H9 (cell line): Measurements from ENCODE around the gene MUC4. TPM values are rescaled to one million over a fixed set of nuclear protein-coding genes. Genes with fewer than 3 reads are reported as not detected.

ENCODE experiments used
- DNase-seq: peaks from one replicate; pipeline ENCODE4 v3.0.0-alpha.2; 2017
- H2AFZ ChIP-seq: one replicate; pipeline ENCODE4 v1.6.1; 2013; ENCODE audit warnings: mild to moderate bottlenecking, low read length, control low read depth, moderate library complexity
- H2AK5ac ChIP-seq: 2 replicates; pipeline ENCODE4 v1.6.1; 2013; ENCODE audit warnings: low read length, control low read depth, mixed read lengths; ENCODE audit not compliant: insufficient read length
- H2BK120ac ChIP-seq: one replicate; pipeline ENCODE4 v1.6.1; 2013; ENCODE audit warnings: low read depth, mild to moderate bottlenecking, low read length, control low read depth, inconsistent platforms; ENCODE audit not compliant: poor library complexity, severe bottlenecking
- H2BK12ac ChIP-seq: 2 replicates; pipeline ENCODE4 v1.6.1; 2013; ENCODE audit warnings: low read length, control low read depth, mixed read lengths, low read depth; ENCODE audit not compliant: insufficient read length
- H2BK15ac ChIP-seq: 2 replicates; pipeline ENCODE4 v1.6.1; 2013; ENCODE audit warnings: low read depth, low read length, control low read depth
- H2BK20ac ChIP-seq: one replicate; pipeline ENCODE4 v1.6.1; 2013; ENCODE audit warnings: low read depth, mild to moderate bottlenecking, low read length, control low read depth, inconsistent platforms; ENCODE audit not compliant: poor library complexity, severe bottlenecking
- H2BK5ac ChIP-seq: 2 replicates; pipeline ENCODE4 v1.6.1; 2013; ENCODE audit warnings: low read length, control low read depth, mixed read lengths; ENCODE audit not compliant: insufficient read length
- H3K14ac ChIP-seq: 2 replicates; pipeline ENCODE4 v1.6.1; 2013; ENCODE audit warnings: low read length, control low read depth; ENCODE audit not compliant: insufficient read depth
- H3K18ac ChIP-seq: 2 replicates; pipeline ENCODE4 v1.6.1; 2013; ENCODE audit warnings: low read depth, mild to moderate bottlenecking, mixed read lengths, low read length, control low read depth; ENCODE audit not compliant: insufficient read length
- H3K23ac ChIP-seq: 2 replicates; pipeline ENCODE4 v1.6.1; 2013; ENCODE audit warnings: low read length, control low read depth, mixed read lengths, low read depth; ENCODE audit not compliant: insufficient read length
- H3K23me2 ChIP-seq: 2 replicates; pipeline ENCODE4 v1.6.1; 2013; ENCODE audit warnings: low read depth, mild to moderate bottlenecking, mixed read lengths, low read length, control low read depth; ENCODE audit not compliant: insufficient read length, poor library complexity, severe bottlenecking
- H3K27ac ChIP-seq: 2 replicates; pipeline ENCODE4 v1.5.1; 2013; ENCODE audit warnings: low read length, control low read depth, mixed read lengths, low read depth; ENCODE audit not compliant: insufficient read length
- H3K27me3 ChIP-seq: 2 replicates; pipeline ENCODE4 v1.6.1; 2013; ENCODE audit warnings: low read length, control low read depth, inconsistent platforms; ENCODE audit not compliant: insufficient read depth
- H3K4ac ChIP-seq: 2 replicates; pipeline ENCODE4 v1.6.1; 2013; ENCODE audit warnings: low read depth, mild to moderate bottlenecking, control low read depth, inconsistent platforms, low read length, moderate library complexity
- H3K4me1 ChIP-seq: 2 replicates; pipeline ENCODE4 v1.6.1; 2013; ENCODE audit warnings: low read length, control low read depth, inconsistent platforms; ENCODE audit not compliant: insufficient read depth
- H3K4me2 ChIP-seq: 2 replicates; pipeline ENCODE4 v1.6.1; 2013; ENCODE audit warnings: low read length, control low read depth, mixed read lengths; ENCODE audit not compliant: insufficient read length, insufficient read depth
- H3K56ac ChIP-seq: 2 replicates; pipeline ENCODE4 v1.6.1; 2013; ENCODE audit warnings: low read depth, mild to moderate bottlenecking, mixed read lengths, low read length, control low read depth; ENCODE audit not compliant: insufficient read length
- H3K79me1 ChIP-seq: 2 replicates; pipeline ENCODE4 v1.6.1; 2013; ENCODE audit warnings: low read depth, mild to moderate bottlenecking, moderate library complexity, low read length, control low read depth, inconsistent platforms; ENCODE audit not compliant: insufficient read depth, poor library complexity, severe bottlenecking
- H3K79me2 ChIP-seq: 2 replicates; pipeline ENCODE4 v1.6.1; 2013; ENCODE audit warnings: low read length, control low read depth, inconsistent platforms; ENCODE audit not compliant: insufficient read depth
- H3K9ac ChIP-seq: 2 replicates; pipeline ENCODE4 v1.6.1; 2013; ENCODE audit warnings: low read length, control low read depth, mixed read lengths; ENCODE audit not compliant: insufficient read length; ENCODE audit errors: extremely low read depth
- H3K9me3 ChIP-seq: one replicate; pipeline ENCODE4 v1.6.1; 2013; ENCODE audit warnings: low read depth, low read length, inconsistent platforms; ENCODE audit not compliant: control insufficient read depth
- H3T11ph ChIP-seq: one replicate; pipeline ENCODE4 v1.6.1; 2013; ENCODE audit warnings: mild to moderate bottlenecking, low read length, control low read depth, inconsistent platforms
- H4K20me1 ChIP-seq: one replicate; pipeline ENCODE4 v1.6.1; 2013; ENCODE audit not compliant: control insufficient read depth, insufficient read length, insufficient read depth
- H4K5ac ChIP-seq: 2 replicates; pipeline ENCODE4 v1.6.1; 2013; ENCODE audit warnings: low read depth, mild to moderate bottlenecking, mixed read lengths, low read length, control low read depth; ENCODE audit not compliant: insufficient read length
- H4K8ac ChIP-seq: replicated peaks from 2 replicates; pipeline ENCODE4 v1.6.1; 2013; ENCODE audit warnings: low read length, control low read depth, mixed read lengths, low read depth; ENCODE audit not compliant: insufficient read length
- H4K91ac ChIP-seq: 2 replicates; pipeline ENCODE4 v1.6.1; 2013; ENCODE audit warnings: low read depth, mild to moderate bottlenecking, moderate library complexity, mixed read lengths, low read length, control low read depth; ENCODE audit not compliant: insufficient read length
- H3K27ac Mint-ChIP-seq, 3 experiments: 2 replicates in 2 of 3; 3 replicates in 1 of 3; pipeline ENCODE4 v1.8.0; 2020 to 2021; ENCODE audit warnings: mixed read lengths in 3 of 3, mild to moderate bottlenecking in 1 of 3, moderate library complexity in 1 of 3
- H3K27me3 Mint-ChIP-seq: 2 replicates; pipeline ENCODE4 v1.8.0; 2021; ENCODE audit warnings: low read depth, mild to moderate bottlenecking, moderate library complexity, mixed read lengths
- H3K36me3 Mint-ChIP-seq, 3 experiments: 2 replicates in 2 of 3; 3 replicates in 1 of 3; pipeline ENCODE4 v1.8.0; 2020 to 2021; ENCODE audit warnings: low read depth in 3 of 3, mixed read lengths in 3 of 3; ENCODE audit not compliant: insufficient read depth in 1 of 3
- H3K4me1 Mint-ChIP-seq, 2 experiments: 2 replicates each; pipeline ENCODE4 v1.8.0; 2020; ENCODE audit warnings: mixed read lengths in 2 of 2
- H3K4me3 Mint-ChIP-seq, 2 experiments: 2 replicates in 1 of 2; 3 replicates in 1 of 2; pipeline ENCODE4 v1.8.0; 2020 to 2021; ENCODE audit warnings: mild to moderate bottlenecking in 2 of 2, mixed read lengths in 2 of 2, moderate library complexity in 1 of 2
- H3K9me3 Mint-ChIP-seq, 2 experiments: 2 replicates in 1 of 2; 3 replicates in 1 of 2; pipeline ENCODE4 v1.8.0; 2020; ENCODE audit warnings: mild to moderate bottlenecking in 2 of 2, mixed read lengths in 2 of 2, moderate library complexity in 1 of 2
- CTCF ChIP-seq: fragments of 200-600 bp; sonication (generic); conservative IDR thresholded peaks from 3 replicates; pipeline ENCODE4 v1.8.0; 2021; ENCODE audit warnings: antibody characterized with exemption, mild to moderate bottlenecking
- WGBS: extraction: QIAGEN DNeasy Blood & Tissue Kit; methylation state at CpG from one replicate; pipeline ENCODE4 v1.1.7; 2013; ENCODE audit warnings: missing lambda C conversion rate, low lambda C conversion rate, mixed read lengths; ENCODE audit not compliant: insufficient read length; ENCODE audit errors: extremely low coverage; 5-methylcytosine and 5-hydroxymethylcytosine counted together
- total RNA-seq: library from RNA; stranded (reverse); gene quantifications from 2 replicates; pipeline ENCODE4 v1.2.1, GENCODE V29; 2021

Gene MUC4
- total RNA-seq, 1 experiment from 2014 or later = 1.2 TPM

- Histone ChIP-seq H2AFZ (no peak overlapping the region), H4K20me1 (no peaks in the 10 kb centered on the region), H3K79me2 (0 out of 2 replicates have a peak, but pooled peaks cover 2% of the 10 kb centered on the region), H2BK12ac (no peak overlapping the region), H3K23me2 (no peaks in the 10 kb centered on the region), H4K8ac (no peak overlapping the region), H3K4me1 (no peaks in the 10 kb centered on the region), H3K56ac (no peak overlapping the region), H3K18ac (no peak overlapping the region), H3K9ac (no peak overlapping the region), H3T11ph (no peak overlapping the region), H2BK5ac (no peak overlapping the region), H2BK20ac (no peak overlapping the region), H3K14ac (no peak overlapping the region), H2BK15ac (no peak overlapping the region), H2BK120ac (no peak overlapping the region), H4K91ac (no peak overlapping the region), H2AK5ac (no peak overlapping the region), H3K4me2 (no peak overlapping the region), H3K4ac (no peak overlapping the region), H3K23ac (no peak overlapping the region), H3K27me3 (no peaks in the 10 kb centered on the region), H3K9me3 (no peaks in the 10 kb centered on the region), H3K79me1 (no peaks in the 10 kb centered on the region), H4K5ac (no peak overlapping the region), H3K27ac (no peak overlapping the region)
- Mint-ChIP-seq H3K9me3 (no peaks in the 10 kb centered on the region; a peak in 1 of 5 replicates), H3K4me3 (no peak overlapping the region), H3K27me3 (no peaks in the 10 kb centered on the region; the same call in 1 of the 2 replicates), H3K4me1 (no peaks in the 10 kb centered on the region; a peak in 1 of 4 replicates), H3K27ac (no peak overlapping the region), H3K36me3 (no peaks in the 10 kb centered on the region; a peak in 1 of 7 replicates)
- no CpG with 5 or more reads among the region's 16 CpGs for WGBS
- TF ChIP-seq CTCF = no peak
- no peak for DNase-seq
These were observed 18.1 kb upstream of the MUC4 start for GRCh38 chr3:195829897-195830254.
